ENCODE measurements around the gene CRABP2. TPM values are rescaled to one million over a fixed set of nuclear protein-coding genes. Genes with fewer than 3 reads are reported as not detected.

CRABP2 gene
- total RNA-seq, 2 donors from 2014 or later, result 0.99 to 3.6 TPM

DNA sequence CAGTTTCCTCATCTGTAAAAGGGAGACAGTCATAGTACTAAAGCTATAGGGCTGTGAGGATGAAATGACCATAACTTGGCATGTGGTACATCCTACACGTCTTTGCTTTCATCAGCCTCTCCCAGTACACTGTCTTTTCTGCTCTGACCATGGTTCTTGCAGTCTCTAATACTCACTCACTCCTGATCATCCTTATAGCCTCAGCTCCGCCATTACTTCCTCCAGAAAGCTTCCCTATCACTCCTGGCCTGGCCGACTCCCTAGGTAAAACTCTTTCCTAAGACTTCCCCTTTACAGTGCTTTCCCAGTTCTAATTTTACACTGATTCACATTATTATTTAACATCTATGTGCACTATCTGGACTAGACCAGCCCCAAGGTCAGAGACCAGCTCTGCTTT is 40.5 kb upstream of the CRABP2 start:
- no peak overlapping the region for H3K4me3 ChIP-seq
- H3K27me3 ChIP-seq, result no peaks in the 10 kb centered on the region
- H3K36me3 ChIP-seq (replicated peaks in 1 of 2; ENCODE audit: insufficient read depth in 1 of 2, low read depth in 2 of 2), result peaks cover 0 to 8% of the 10 kb centered on the region in 2 donors
- no peak for TF ChIP-seq POLR2A (IDR thresholded peaks at IDR 0.05)
- TF ChIP-seq, protein P1, sequence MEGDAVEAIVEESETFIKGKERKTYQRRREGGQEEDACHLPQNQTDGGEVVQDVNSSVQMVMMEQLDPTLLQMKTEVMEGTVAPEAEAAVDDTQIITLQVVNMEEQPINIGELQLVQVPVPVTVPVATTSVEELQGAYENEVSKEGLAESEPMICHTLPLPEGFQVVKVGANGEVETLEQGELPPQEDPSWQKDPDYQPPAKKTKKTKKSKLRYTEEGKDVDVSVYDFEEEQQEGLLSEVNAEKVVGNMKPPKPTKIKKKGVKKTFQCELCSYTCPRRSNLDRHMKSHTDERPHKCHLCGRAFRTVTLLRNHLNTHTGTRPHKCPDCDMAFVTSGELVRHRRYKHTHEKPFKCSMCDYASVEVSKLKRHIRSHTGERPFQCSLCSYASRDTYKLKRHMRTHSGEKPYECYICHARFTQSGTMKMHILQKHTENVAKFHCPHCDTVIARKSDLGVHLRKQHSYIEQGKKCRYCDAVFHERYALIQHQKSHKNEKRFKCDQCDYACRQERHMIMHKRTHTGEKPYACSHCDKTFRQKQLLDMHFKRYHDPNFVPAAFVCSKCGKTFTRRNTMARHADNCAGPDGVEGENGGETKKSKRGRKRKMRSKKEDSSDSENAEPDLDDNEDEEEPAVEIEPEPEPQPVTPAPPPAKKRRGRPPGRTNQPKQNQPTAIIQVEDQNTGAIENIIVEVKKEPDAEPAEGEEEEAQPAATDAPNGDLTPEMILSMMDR (IDR thresholded peaks at IDR 0.05), result no peak
- H3K4me1 ChIP-seq, result peaks cover 61% of the 10 kb centered on the region
- DNase-seq, result no peak
- 43 to 44% methylated on average over 3 of the region's 3 CpGs for WGBS, 2 donors
- no peaks in the 10 kb centered on the region for H3K9me3 ChIP-seq
- peak overlapping the region in 3 of 4 donors; percentile 92 to 99 (median 98) for H3K27ac ChIP-seq
- intact Hi-C loops (cut with DNase I), result no loop called here
- ATAC-seq, result no peak

DNA sequence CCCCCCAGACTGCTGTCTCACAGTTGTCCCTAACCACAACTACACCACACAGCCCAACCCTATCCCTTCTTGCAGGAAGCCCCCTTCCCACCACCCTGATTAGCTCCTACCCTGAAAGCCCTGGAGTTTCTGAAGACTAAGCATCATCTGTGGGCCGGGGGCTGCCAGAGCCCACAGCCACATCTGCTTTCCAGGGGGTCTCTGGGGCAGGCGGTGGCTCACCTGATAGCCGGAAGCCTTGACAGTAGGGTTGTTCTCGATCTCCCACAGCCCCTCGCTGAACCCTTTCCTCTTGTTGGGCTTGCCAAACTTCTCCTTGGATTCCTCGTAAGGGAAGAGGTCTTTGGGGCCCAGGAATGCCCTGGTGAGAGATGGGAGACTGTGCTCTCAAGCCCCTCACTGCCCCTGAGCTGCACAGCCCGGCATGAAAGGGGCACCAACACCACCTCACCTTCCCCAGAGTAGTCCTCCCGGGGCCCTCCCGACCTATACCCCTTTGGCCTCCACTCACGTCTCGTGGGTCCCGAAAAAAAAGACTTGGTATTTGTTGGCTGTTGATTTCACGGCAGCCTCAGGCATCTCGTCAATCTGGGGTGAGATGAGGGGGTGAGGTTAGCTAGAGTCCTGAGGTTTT is 39.5 kb upstream of the CRABP2 start:
- H3K27ac ChIP-seq, result peak overlapping the region in 2 of 4 donors; percentile 4 to 28
- WGBS, 2 donors, result 79 to 86% methylated on average over 12 to 14 of the region's 14 CpGs
- TF ChIP-seq POLR2A (IDR thresholded peaks at IDR 0.05), result no peak
- TF ChIP-seq, protein P1 (IDR thresholded peaks at IDR 0.05), result no peak
- H3K4me3 ChIP-seq, result no peak overlapping the region
- H3K27me3 ChIP-seq, result no peaks in the 10 kb centered on the region
- H3K4me1 ChIP-seq, result peaks cover 60% of the 10 kb centered on the region
- no peaks in the 10 kb centered on the region for H3K9me3 ChIP-seq
- intact Hi-C loops (cut with DNase I), result no loop called here
- peaks cover 0 to 8% of the 10 kb centered on the region in 2 donors for H3K36me3 ChIP-seq (replicated peaks in 1 of 2; ENCODE audit: insufficient read depth in 1 of 2, low read depth in 2 of 2)
- DNase-seq (no peak), ATAC-seq (no peak)

DNA sequence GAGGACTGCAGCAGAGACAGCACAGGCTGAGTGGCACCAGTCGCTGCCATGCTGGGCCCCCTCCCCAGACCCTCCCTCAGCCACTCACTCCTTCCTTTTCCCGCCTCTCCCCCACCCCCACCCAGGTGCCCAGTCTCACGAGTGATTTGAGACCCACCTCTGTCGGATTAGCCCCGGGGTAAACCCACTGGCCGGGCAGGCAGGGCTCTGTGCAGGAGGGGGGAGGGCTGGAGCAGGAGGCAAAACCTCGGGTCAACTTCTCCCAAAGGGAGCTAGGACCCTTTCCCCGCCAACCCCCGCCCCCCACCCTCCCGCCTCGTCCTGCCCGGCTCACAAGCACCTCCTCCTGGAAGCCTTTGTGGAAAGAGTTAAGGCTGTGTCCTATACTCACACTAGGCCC is 39.0 kb upstream of the CRABP2 start:
- Histone ChIP-seq H3K36me3 (replicated peaks in 1 of 2; ENCODE audit: insufficient read depth in 1 of 2, low read depth in 2 of 2) (peaks cover 0 to 8% of the 10 kb centered on the region in 2 donors), H3K27ac (no peak overlapping the region), H3K9me3 (no peaks in the 10 kb centered on the region), H3K4me1 (peaks cover 60% of the 10 kb centered on the region), H3K27me3 (no peaks in the 10 kb centered on the region), H3K4me3 (no peak overlapping the region)
- intact Hi-C loops (cut with DNase I), result no loop called here
- no peak for ATAC-seq
- DNase-seq, result no peak
- WGBS, 2 donors, result 73 to 75% methylated on average over 9 to 12 of the region's 12 CpGs
- no peak for TF ChIP-seq POLR2A (IDR thresholded peaks at IDR 0.05)
- TF ChIP-seq, protein P1 (IDR thresholded peaks at IDR 0.05), result no peak

DNA sequence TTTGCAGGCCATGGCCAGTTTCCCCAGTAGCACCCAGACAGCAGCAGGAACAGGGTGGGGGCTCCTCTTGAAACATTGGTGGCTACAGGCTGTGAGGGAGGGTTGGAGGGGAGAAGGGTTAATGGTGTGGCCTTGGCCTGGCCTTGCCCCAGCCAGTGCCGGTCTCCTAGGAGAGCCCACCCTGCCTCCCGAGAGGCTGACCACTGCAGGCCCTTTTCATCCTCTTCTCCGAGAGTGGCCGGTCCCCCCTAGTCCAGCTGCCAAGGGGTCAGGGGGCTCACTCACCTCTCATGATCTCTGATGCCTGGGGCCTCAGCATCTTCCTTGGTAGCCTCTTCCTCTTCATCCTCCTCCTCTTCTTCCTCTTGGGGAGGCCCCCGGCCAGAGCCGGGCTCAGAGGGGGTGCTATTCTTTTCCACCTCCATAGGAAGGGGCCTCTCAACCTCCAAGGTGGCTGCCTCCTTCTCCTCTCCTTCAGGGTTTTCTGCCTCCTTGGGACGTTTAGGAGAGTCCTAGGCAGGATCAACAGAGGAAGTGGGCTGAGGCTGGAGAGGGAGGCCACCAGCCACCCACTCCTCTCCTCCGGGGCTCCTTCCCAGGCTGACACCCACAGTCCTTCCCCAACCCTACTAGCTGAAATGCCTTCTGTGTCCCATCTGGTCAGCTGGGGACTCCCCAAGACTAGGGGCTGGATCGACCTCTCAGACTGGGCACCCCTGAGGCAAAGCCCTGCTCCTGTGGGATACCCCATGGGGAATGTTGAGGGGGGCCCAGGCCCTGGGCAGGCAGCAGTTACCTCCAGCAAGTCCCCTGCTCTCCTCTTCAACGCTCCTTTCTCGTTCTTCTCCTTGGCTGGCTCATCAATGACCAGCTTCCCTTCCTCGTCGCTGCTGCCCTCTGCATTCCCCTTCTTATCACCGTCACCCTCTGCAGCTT is 38.3 kb upstream of the CRABP2 start:
- Histone ChIP-seq H3K36me3 (replicated peaks in 1 of 2; ENCODE audit: insufficient read depth in 1 of 2, low read depth in 2 of 2) (peaks cover 0 to 8% of the 10 kb centered on the region in 2 donors), H3K9me3 (no peaks in the 10 kb centered on the region), H3K27me3 (no peaks in the 10 kb centered on the region), H3K27ac (peak overlapping the region in 1 of 4 donors; percentile 40), H3K4me3 (no peak overlapping the region), H3K4me1 (peaks cover 53% of the 10 kb centered on the region)
- 82 to 83% methylated on average over 10 to 14 of the region's 14 CpGs for WGBS, 2 donors
- TF ChIP-seq, protein P1 (IDR thresholded peaks at IDR 0.05), result no peak
- TF ChIP-seq POLR2A (IDR thresholded peaks at IDR 0.05), result no peak
- intact Hi-C loops (cut with DNase I), result no loop called here
- no peak for DNase-seq
- no peak for ATAC-seq

All from body of pancreas (tissue), 4 donors.